HG03342 (cell line): ENCODE measurements around the gene CKAP4.

Experiments
- ATAC-seq: cut with Tn5 transposase; IDR thresholded peaks from one replicate; pipeline ENCODE4 v1.9.1; 2021; ENCODE audit warnings: mild to moderate bottlenecking, moderate library complexity; ENCODE audit not compliant: unreplicated experiment

CKAP4 gene

DNA sequence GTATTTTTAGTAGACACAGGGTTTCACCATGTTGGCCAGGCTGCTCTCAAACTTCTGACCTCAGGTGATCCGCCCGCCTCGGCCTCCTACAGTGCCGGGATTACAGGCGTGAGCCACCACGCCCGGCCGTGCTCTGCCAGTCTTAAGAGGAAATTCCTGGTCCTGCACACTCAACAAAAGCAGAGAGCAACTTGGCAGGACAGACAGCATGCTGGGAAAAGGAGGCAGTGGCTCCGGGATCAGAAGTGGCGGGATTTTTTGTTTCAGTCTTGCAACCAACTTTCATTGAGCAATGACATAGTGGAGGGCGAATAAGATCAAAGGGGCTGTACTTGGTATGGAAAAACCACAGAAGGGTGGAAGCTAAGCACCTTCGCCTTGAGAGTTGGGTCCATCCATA lies 2.1 kb downstream of the CKAP4 start:
- ATAC-seq: no peak

DNA sequence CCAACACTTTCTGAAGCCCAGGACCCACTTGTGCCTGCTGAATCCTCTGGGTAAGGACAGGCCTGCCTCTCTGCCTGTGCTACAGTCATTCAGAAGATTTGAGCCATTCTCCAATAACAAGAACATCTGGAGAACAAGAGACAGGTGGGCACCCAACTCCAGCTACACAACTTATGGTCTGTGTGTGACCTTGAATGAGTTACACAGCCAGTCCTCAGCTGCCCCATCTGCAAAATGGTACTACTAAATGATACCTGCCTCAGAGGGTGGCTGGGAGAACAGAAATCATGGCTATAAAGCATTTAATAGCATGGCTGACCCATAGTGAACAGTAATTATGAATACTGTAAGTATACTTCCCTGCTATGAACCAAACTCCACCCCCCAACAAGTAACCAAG lies 4.2 kb downstream of the CKAP4 start:
- ATAC-seq: no peak

DNA sequence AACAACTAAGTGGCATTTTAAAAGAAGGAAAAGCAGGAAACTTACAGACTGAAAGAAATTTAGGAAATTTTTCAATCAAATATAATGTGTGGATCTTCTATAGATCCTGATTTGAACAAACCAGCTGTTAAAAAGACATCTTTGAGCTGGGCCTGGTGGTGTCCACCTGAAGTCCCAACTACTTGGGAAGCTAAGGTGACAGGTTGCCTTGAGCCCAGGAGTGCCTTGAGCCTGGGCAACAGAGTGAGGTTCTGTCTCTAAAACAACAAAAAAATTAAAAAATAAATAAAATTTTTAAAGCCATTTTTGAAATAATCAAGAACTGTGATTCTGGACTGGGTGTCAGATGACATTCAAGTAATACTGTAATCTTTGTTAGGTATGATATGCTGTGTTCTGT lies 7.0 kb downstream of the CKAP4 start:
- no peak for ATAC-seq

DNA sequence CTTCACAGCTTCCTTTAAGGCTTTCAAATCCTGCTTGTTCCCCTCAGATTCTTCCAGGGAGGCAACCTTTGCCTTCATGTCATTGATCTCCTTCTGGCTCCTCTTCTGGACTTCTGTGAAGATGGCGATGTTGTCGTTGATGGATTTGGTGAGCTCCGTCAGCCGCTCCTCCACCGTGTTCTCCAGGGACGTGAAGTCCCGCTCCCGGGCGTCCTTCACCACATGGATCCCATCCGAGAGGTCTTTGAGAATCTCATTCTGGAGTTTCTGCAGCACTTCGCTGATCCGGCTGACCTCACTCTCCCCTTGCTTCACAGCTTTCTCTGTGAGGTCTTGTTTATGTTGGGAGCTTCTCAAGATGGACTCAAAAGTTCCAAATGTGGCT lies 7.9 kb downstream of the CKAP4 start:
- ATAC-seq: no peak

DNA sequence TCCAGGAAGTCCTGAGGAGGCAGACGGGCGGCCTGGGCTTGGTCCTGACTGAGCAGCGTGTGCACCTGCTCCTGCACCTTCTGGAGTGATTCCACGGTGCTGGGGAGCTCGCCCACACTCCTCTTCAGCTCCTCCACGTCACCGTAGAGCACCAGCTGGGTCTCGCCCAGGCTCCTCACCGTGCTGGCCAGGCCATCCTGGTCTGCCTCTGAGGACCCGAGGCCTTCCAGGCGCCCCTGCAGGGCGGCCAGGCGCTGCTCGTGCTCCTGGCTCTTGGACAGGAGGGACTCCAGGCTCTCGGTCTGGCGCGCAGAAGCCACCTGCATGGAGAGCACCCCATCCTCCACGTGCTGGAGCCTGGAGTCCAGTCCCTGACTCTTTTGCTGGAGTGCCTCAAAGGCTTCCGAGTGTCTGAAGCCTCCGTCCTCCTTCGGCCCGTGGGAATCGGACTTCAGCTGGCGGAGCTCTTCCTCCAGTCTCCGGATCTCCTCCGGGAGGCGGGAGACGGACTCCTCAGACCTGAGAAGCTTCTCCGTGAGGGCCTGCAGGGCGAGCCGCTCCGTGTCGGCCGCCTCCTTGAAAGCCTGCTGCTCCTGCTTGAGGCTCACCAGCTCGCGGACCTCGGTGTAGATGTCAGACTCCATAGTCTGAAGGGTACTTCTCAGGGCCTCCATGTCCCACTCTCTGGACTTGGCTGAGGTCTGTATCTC lies 8.4 kb downstream of the CKAP4 start:
- no peak for ATAC-seq

DNA sequence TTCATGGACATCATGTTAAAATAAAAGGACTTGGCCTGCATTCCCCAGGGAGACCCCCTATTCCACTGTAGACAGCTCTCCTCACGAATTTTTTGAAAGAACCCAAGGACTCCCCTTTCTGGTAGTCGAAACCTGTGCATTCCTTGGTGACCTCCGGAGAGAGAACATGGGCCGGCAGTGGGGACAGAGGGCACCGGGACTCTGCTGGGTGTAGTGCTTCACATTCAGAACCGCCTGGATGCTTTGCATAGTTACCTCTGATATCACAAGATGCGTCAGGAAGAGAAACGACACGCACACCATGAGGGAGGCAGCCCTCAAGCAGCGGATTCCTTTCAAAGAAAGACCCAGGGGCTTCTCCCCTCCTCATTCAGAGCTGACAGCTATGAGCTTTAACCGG lies 9.7 kb downstream of the CKAP4 start:
- ATAC-seq: no peak

DNA sequence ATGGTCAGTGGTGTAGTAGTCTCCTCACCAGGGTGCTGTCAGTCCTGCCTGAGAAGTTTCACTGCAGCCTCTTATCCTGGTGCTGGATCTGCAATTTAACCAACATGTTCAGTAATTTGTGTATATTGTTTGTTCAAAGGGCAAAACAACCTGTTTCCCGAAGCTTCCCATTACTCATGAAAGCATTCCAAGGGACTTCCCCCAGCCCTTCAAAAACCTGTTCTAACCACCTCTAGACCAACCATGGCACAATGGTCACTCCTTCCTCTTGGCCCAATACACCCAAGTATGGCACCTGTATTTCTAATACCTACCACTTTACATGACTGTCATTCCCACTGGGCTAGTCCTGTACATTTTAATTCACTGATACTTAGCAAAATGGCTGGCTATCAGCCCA lies 12.1 kb downstream of the CKAP4 start:
- ATAC-seq: no peak

DNA sequence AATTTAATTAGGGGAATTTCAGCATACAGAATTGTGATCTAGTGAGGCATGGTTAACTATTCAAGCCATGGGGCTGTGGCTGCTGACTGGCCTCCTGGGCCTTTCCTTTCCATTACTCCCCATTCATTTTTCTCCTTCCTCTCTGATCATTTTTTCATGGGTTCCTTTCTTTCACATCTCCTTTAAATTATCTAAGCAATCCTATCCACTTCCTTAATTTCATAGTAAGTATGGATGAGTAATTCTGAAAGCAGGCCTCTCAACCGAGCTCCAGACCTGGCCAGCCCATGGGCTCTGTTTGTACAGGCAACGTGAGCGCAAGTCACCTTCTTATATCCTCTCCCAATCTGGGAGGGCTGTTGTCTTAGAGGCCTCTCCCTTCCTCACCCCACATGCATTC lies 13.4 kb downstream of the CKAP4 start:
- ATAC-seq: no peak

DNA sequence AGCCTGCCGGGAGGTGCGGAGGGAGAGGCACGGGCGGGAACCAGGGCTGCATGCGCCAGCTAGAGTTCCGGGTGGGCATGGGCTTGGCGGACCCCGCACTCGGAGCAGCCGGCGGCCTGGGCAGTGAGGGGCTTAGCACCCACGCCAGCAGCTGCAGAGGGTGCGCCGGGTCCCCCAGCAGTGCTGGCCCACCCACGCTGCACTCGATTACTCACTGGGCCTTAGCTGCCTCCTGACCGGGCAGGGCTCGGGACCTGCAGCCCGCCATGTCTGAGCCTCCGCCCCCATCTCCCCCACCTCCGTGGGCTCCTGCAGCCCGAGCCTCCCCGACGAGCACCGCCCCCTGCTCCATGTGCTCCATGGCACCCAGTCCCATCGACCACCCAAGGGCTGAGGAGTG lies 14.8 kb downstream of the CKAP4 start:
- no peak for ATAC-seq

DNA sequence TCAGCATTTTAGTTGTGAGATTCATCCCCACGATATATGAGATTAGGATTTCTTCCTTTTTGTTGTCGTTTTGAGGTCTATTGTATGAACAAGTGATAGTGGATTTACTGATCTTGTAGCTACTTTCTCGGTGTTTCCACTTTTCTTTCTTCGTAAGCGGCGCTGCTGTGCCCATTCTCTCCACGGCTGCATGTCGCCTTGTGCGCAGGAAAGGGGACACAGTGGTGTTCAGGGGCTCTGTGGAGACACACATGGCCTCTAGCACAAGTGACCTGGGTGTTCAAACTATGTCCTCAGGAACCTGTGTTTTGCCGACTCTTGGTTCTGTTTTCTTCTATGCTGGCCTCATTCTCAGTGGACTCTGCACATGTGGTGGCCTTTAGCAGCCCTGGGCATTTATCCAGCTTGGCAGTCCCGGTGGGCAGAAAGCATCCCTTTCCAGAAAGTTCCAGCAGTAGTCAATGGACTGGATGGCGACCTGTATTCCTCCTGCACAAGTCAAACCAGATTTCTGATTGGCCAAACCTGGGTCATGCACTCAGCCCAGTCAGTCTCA lies 18.7 kb downstream of the CKAP4 start:
- no peak for ATAC-seq

DNA sequence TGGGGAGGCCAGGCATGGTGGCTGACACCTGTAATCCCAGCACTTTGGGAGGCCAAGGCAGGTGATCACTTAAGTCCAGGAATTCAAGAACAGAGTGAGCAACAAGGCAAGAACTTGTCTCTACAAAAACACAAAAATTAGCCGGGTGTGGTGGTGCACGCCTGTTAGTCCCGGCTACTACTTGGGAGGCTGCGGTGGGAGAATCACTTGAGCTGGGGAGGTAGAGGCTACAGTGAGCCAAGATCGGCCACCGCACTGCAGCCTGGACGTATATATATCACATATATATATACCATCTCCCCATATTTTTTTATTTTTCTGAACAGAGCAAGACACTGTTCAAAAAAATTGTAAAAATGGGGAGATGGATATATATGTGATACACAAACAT lies 19.5 kb downstream of the CKAP4 start:
- no peak for ATAC-seq

DNA sequence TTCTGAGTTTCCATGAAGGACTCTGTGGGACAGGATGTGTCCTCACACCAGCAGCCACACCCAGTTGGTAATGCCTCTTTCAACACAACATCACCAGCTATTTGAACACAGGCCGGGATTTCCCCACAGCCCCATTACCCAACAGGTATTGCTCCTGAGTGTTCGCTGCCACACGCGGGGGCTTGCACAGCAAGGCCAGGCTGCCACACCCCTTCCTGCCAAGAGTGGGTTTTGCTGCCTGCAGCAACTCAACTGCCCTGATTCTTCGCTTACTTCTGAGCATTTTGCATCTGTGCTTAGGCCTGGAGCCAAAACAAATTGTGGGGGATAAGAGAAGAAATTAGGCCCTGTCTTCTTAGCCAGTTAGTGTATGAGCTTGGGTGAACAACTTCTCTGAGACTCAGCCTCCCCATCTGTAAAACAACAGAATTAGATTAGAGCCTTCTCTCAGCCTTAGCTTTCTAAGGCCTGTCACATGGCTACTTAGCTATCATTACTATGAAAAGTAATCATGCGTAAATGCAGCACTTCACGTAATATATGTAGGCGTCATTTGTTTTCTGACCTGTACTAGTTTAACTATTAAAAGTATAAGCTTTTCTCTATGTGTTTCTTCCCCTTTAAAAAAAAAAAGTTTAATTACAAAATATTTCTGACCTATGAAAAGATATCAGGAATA lies 20.0 kb downstream of the CKAP4 start:
- ATAC-seq: no peak

DNA sequence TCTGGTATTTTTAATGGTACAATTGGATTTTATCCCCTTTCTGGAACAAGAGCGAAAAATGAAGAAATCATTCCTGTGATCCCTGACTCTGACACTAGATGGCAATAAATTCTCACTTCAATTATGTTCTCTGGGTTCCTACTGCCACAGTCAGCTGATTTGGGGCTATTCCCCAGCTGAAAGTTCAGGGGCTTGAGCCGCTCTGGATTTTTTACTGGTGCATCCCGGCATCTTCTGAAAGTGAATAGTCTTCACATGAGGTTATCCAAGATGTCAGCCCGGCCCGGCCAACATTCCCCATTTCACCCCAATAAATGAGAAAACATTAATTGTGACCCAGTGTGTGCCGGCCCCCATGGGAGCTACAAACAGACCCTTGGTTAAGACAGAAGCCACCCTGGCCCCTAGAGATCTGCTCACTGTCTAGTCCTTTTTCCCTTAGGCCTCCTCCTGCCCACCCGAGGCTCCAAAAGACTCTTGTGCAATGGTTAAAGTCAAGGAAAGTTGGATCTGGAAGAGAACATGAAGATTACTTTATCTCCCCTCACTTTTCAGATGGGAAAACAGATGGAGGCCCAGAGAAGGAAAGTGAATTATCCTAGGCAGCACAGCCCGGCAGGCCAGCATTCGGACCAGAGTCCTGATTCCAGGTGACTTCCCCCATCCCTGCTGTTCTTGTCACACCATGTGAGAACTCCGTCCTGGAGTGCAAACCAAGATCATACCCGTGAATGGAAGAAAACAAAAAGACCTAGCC lies 20.8 kb downstream of the CKAP4 start:
- no peak for ATAC-seq

DNA sequence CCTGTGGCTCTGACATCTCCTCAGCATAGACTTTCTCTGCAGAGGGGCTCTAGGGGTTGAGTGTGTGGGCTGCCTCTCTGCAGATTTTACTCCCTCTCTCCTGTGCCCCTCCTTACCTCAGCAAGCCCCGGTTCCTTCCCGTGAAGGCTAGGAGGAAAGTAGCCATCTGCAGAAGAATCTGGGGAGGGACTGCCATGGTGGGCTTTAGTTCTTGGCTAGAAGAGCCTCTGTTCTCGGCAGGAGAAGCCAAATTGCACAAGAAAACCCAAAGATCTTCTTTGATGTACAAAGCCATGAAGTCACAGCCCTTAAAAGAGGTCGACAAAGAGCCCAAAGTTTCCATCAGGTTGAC lies 23.5 kb downstream of the CKAP4 start:
- ATAC-seq: no peak

DNA sequence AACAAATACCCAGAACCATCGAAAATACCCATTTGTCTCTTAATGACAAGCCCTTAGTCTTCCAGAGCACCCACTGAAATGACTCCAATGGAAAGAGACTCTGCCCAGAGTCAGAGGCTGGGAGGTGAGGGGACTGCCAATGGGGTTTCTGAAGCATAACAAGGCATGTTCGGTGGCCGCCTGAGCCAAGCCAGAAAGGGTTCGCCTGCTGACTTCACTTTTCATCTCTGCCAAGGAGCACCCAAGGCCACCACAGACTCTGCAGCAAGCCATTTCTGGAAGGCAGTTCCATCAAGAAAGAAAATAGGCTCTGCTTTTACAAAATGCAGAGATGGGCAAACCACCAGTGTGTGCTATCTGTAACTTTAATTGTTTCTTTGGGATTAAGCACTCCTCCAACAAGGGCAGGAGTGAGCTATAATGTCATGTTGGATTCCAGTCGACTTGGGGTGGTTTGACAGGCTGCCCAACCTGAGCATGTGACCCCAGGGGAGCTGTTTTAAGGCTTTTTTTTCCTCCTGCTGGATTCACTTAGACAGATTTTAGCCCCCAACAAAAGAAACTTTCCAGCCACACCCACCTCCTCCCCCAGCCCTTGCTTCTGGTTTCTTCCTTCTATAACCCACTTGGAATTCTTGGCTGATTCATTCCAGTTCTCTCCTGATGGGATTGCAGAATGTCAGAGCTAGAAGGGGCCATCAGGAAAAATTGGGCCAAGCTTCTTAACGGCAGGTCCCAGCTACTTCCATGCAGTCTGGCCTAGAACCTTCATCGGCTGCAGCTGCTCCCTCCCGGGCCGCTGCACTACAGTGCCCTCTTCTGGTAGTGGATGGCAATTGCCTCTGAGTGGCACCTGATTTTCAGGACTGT lies 24.1 kb downstream of the CKAP4 start:
- ATAC-seq: peak; percentile 71

DNA sequence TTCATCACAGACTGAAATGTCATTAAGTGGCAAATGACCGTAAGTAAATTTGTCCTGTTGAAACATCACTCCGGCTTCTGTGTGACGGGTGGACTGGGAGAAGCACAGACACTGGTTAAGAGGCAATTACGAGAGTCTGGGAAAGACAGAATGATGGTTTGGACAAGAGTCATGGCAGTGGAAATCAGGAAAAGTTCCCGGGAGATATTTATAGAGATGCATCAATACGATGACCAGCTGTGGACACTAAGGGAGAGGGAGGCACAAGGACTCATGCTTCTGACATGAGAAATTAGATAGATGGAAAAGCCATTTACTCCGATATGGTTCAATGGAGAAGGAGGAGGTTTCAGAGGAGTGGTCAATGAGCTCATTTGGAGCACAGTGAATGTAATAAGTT lies 27.3 kb downstream of the CKAP4 start:
- ATAC-seq: no peak

DNA sequence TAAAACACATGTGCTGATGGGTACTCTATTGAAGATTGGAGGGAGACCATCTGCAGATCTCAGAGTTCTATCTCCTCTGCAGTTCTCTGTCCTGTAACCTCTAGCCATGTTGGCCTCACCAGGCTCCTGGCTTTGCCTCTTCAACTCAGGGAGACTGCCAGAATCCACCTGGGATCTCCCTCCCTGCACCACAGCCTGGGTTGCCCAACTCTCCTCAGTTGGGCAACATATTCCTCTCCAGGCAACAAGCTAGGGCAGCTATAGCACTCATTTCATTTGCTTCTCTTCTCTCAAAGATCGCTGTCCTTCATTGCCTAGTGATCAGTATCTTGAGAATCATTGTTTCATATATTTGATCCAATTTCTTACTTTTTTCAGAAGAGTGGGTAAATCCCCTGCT lies 28.8 kb downstream of the CKAP4 start:
- no peak for ATAC-seq

DNA sequence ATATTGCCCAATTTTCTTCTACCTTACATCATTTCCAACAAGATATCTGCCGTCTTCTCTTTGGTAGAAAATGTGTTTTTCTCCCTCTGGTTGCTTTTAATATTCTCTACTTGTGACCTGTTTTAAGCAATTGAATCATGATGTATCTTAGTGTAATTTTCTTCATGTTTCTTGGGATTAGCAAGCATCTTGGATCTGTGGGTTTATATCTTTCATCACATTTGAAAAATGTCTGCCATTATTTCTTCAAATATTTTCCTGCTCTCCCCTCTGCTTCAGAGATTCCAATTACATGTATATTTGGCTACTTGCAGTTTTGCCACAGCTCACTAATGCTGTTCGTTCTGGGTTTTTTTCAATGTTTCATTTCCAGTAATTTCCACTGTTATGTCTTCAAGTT lies 30.1 kb downstream of the CKAP4 start:
- no peak for ATAC-seq

DNA sequence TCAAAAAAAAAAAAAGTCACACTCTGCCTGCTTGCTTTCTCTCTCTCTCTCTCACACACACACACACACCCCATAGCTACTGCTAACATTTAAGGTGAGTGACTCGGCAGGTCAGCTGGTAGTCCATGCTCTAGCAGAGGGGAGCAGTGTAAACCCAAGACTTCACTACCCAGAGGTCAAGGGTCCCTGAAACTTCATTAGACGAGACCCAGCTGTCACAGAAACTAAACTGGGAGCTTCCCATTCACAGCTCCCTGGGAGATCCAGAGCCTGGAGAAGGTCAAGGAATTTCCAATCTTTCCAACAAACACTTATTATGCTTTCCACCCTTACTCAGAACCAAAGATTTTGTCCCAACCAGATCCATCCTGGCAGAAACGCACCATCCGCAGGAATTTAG lies 33.2 kb downstream of the CKAP4 start:
- ATAC-seq: no peak

DNA sequence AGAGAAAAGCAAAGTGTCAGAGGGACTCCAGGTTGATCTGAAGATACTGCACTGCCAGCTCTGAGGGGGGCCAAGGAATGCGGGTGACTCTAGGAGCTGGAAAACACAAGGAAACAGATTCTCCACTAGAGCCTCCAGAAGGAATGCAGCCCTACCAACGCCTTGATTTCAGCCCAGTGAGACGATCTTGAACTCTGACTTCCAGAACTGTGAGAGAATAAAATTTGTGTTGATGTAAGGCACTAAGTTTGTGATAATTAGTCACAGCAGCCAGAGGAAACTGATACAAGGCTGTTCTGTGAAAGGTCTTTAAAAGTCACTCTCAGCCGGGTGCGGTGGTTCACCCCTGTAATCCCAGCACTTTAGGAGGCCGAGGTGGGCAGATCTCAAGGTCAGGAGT lies 34.2 kb downstream of the CKAP4 start:
- no peak for ATAC-seq

DNA sequence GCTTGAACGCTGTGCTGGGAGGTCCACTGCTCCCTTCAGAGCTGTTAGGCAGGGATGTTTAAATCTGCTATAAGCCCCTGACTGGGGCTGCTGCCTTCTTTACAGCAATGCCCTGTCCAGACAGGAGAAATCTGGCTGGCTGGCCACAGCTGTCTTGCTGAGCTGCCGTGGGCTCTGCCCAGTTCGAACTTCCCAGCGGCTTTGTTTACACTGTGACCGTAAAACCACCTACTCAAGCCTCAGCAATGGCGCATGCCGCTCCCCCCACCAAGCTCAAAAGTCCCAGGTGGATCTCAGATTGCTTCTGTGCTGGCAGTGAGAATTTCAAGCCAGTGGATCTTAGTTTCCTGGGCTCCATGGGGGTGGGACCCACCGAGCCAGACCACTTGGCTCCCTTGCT lies 35.8 kb downstream of the CKAP4 start:
- no peak for ATAC-seq
